CD14-positive monocyte (primary cell): ENCODE measurements around the gene SS18L1. TPM values are rescaled to one million over a fixed set of nuclear protein-coding genes. Genes with fewer than 3 reads are reported as not detected.

Experiments used
- DNase-seq, 3 donors: peaks; one replicate each; pipeline ENCODE4 v3.0.0-alpha.2; 2011 to 2022
- H2AFZ ChIP-seq: 2 replicates; pipeline ENCODE4 v1.6.0; 2012; ENCODE audit warnings: mild to moderate bottlenecking, low read depth, low read length, inconsistent platforms; ENCODE audit not compliant: insufficient read depth, poor library complexity, severe bottlenecking
- H3K27ac ChIP-seq, 2 donors: 1 replicate in 1 of 2; 2 replicates in 1 of 2; pipeline ENCODE4 v1.5.1; 2012 to 2013; ENCODE audit warnings: low read length in 2 of 2, control low read depth in 1 of 2, inconsistent platforms in 1 of 2, low read depth in 1 of 2, mild to moderate bottlenecking in 1 of 2
- H3K27me3 ChIP-seq, 2 donors: one replicate each; pipeline versions ENCODE4 v1.6.0 to v1.6.1; 2011 to 2013; ENCODE audit warnings: low read length in 2 of 2; ENCODE audit not compliant: control insufficient read depth in 2 of 2, insufficient read depth in 2 of 2
- H3K36me3 ChIP-seq, 2 donors: replicated peaks in 1 of 2; 1 replicate in 1 of 2; 2 replicates in 1 of 2; pipeline versions ENCODE4 v1.5.1 to v1.6.1; 2012 to 2013; ENCODE audit warnings: low read length in 2 of 2, control low read depth in 1 of 2, inconsistent platforms in 1 of 2, mild to moderate bottlenecking in 1 of 2; ENCODE audit not compliant: insufficient read depth in 2 of 2, control insufficient read depth in 1 of 2
- H3K4me1 ChIP-seq, 2 donors: 1 replicate in 1 of 2; 2 replicates in 1 of 2; pipeline versions ENCODE4 v1.5.1 to v1.6.1; 2012 to 2013; ENCODE audit warnings: low read length in 2 of 2, control low read depth in 1 of 2, inconsistent platforms in 1 of 2, mild to moderate bottlenecking in 1 of 2, moderate library complexity in 1 of 2; ENCODE audit not compliant: insufficient read depth in 2 of 2, control insufficient read depth in 1 of 2
- H3K4me2 ChIP-seq: replicated peaks from 2 replicates; pipeline ENCODE3; 2012; ENCODE audit warnings: low read length, moderate library complexity, mild to moderate bottlenecking; ENCODE audit not compliant: poor library complexity, severe bottlenecking; ENCODE audit errors: extremely low read depth
- H3K4me3 ChIP-seq, 3 experiments: fragments of 200-600 bp in 1 of 3; sonication (generic) in 1 of 3; replicated peaks in 1 of 3; 1 replicate in 2 of 3; 2 replicates in 1 of 3; pipeline ENCODE4 v1.5.1; 2011 to 2013; ENCODE audit warnings: low read length in 3 of 3, mild to moderate bottlenecking in 3 of 3, control low read depth in 2 of 3, low read depth in 2 of 3, inconsistent platforms in 1 of 3, moderate library complexity in 1 of 3
- H3K79me2 ChIP-seq: 2 replicates; pipeline ENCODE4 v1.6.0; 2012; ENCODE audit warnings: mild to moderate bottlenecking, control low read depth, inconsistent platforms, low read length, moderate library complexity; ENCODE audit not compliant: insufficient read depth
- H3K9ac ChIP-seq: 2 replicates; pipeline ENCODE4 v1.6.0; 2017; ENCODE audit warnings: low read length, mild to moderate bottlenecking; ENCODE audit not compliant: insufficient read depth, poor library complexity, severe bottlenecking
- H3K9me3 ChIP-seq, 2 donors: replicated peaks in 1 of 2; 1 replicate in 1 of 2; 2 replicates in 1 of 2; pipeline versions ENCODE4 v1.5.1 to v1.6.1; 2012 to 2013; ENCODE audit warnings: low read length in 2 of 2, control low read depth in 1 of 2; ENCODE audit not compliant: control insufficient read depth in 1 of 2, insufficient read depth in 1 of 2
- H4K20me1 ChIP-seq: 2 replicates; pipeline ENCODE4 v1.6.0; 2012; ENCODE audit warnings: mild to moderate bottlenecking, low read length, control low read depth, moderate library complexity; ENCODE audit not compliant: insufficient read depth
- H3K27ac Mint-ChIP-seq, 7 donors: one replicate each; pipeline ENCODE4 v1.8.0; 2020; ENCODE audit warnings: mild to moderate bottlenecking in 7 of 7, mixed read lengths in 7 of 7, moderate library complexity in 6 of 7, inconsistent platforms in 2 of 7
- H3K27me3 Mint-ChIP-seq, 3 donors: one replicate each; pipeline ENCODE4 v1.8.0; 2021 to 2022; ENCODE audit warnings: low read depth in 3 of 3, mild to moderate bottlenecking in 3 of 3, mixed read lengths in 3 of 3, moderate library complexity in 3 of 3, inconsistent platforms in 1 of 3
- H3K36me3 Mint-ChIP-seq, 2 donors: one replicate each; pipeline ENCODE4 v1.8.0; 2020; ENCODE audit warnings: mixed read lengths in 2 of 2, inconsistent platforms in 1 of 2, mild to moderate bottlenecking in 1 of 2
- H3K4me1 Mint-ChIP-seq: one replicate; pipeline ENCODE4 v1.8.0; 2020; ENCODE audit warnings: mild to moderate bottlenecking, mixed read lengths
- H3K4me3 Mint-ChIP-seq, 2 donors: one replicate each; pipeline ENCODE4 v1.8.0; 2020; ENCODE audit warnings: mild to moderate bottlenecking in 2 of 2, mixed read lengths in 2 of 2, moderate library complexity in 1 of 2
- H3K9me3 Mint-ChIP-seq, 7 donors: one replicate each; pipeline ENCODE4 v1.8.0; 2020 to 2022; ENCODE audit warnings: mixed read lengths in 7 of 7, mild to moderate bottlenecking in 6 of 7, moderate library complexity in 6 of 7, inconsistent platforms in 2 of 7
- WGBS: methylation state at CpG from one replicate; pipeline ENCODE4 v1.1.5; 2013; ENCODE audit warnings: missing lambda C conversion rate; ENCODE audit not compliant: insufficient coverage; 5-methylcytosine and 5-hydroxymethylcytosine counted together
- intact Hi-C, 2 donors: fragments of 100-400 bp; cut with micrococcal nuclease; formaldehyde crosslinking; loops; one replicate each; pipeline versions ENCODE4 v1.15.0 to v1.15.1; 2023
- polyA plus RNA-seq, 3 donors: library from polyadenylated mRNA; depleted of rRNA in 1 of 3; unstranded in 2 of 3; stranded (reverse) in 1 of 3; fragments of 300-500 nt in 2 of 3; fragments of >200 nt in 1 of 3; fragmentation: Illumina TruSeq in 2 of 3; gene quantifications; 1 replicate in 2 of 3; 2 replicates in 1 of 3; pipeline ENCODE4 v1.2.3, GENCODE V29; 2012 to 2021
- TF ChIP-seq, protein P1 (sequence below): fragments of 200-600 bp; IDR thresholded peaks from one replicate; pipeline ENCODE4 v1.8.0; 2022; ENCODE audit warnings: antibody characterized with exemption, mild to moderate bottlenecking

Gene SS18L1
- polyA plus RNA-seq, 3 donors = 0.75 to 16.5 (median 1.1) TPM

DNA sequence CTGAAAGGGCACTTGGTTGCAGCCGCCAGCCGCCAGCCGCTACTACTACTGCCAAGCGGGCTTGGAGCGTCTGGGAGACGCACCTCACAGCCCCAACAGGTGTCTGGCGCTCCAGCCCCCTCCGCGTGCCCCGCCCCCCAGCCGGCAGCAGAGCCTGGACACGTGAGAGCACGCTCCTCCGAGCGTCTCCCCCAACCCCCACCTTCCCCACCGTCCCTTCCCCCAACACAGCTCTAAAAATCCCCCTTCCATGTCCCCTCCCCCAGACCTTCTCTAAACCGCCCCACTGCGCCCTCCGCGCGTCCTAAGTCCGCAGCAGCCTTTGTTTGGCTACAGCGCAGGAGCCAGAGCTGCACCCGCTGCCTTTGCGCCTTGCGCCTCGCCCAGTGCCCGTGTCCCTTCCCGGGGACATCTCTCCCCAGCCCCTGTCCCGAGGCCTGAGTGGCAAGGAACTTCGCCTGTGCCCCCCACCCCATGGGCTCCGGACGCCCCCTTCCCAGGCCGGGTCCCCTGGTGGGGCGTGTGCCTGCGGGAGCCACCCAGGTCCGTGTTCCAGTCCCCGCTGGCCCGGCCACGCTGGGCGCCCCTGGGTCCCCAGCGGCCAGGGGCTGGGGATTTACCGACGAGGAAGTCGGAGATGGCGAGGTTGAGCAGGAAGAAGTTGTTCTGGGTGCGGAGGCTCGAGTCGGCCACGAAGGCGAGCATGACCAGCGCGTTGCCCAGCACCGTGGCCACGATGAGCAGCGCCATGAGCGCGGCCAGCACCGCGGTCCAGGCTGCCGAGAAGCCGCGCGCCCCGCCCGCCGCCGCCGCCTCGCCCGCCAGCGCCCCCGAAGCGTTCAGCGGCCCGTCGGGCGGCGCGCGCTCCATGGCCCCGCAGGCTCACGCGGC, 75.8 kb downstream of the SS18L1 start:
- H3K9ac ChIP-seq = no peak overlapping the region
- Mint-ChIP-seq H3K4me3 (peak overlapping the region in 1 of 2 donors; percentile 70), H3K4me1 (no peaks in the 10 kb centered on the region), H3K36me3 (no peaks in the 10 kb centered on the region), H3K27ac (no peak overlapping the region), H3K27me3 (peaks cover 30 to 67% (median 51%) of the 10 kb centered on the region in 3 donors), H3K9me3 (peaks cover 0 to 5% (median 1%) of the 10 kb centered on the region in 7 donors)
- intact Hi-C loops = no loop called here
- H3K27me3 ChIP-seq = peaks cover 6 to 43% of the 10 kb centered on the region in 2 donors
- H3K9me3 ChIP-seq = peaks cover 0 to 3% of the 10 kb centered on the region in 2 donors
- H4K20me1 ChIP-seq = no peaks in the 10 kb centered on the region
- no peaks in the 10 kb centered on the region for H3K79me2 ChIP-seq
- H3K4me1 ChIP-seq = no peaks in the 10 kb centered on the region
- 2% methylated on average over 83 of the region's 84 CpGs for WGBS
- DNase-seq = no peak
- no peak overlapping the region for H2AFZ ChIP-seq
- no peaks in the 10 kb centered on the region for H3K36me3 ChIP-seq
- TF ChIP-seq, protein P1, sequence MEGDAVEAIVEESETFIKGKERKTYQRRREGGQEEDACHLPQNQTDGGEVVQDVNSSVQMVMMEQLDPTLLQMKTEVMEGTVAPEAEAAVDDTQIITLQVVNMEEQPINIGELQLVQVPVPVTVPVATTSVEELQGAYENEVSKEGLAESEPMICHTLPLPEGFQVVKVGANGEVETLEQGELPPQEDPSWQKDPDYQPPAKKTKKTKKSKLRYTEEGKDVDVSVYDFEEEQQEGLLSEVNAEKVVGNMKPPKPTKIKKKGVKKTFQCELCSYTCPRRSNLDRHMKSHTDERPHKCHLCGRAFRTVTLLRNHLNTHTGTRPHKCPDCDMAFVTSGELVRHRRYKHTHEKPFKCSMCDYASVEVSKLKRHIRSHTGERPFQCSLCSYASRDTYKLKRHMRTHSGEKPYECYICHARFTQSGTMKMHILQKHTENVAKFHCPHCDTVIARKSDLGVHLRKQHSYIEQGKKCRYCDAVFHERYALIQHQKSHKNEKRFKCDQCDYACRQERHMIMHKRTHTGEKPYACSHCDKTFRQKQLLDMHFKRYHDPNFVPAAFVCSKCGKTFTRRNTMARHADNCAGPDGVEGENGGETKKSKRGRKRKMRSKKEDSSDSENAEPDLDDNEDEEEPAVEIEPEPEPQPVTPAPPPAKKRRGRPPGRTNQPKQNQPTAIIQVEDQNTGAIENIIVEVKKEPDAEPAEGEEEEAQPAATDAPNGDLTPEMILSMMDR = no peak
- H3K27ac ChIP-seq = no peak overlapping the region
- H3K4me3 ChIP-seq = no peak overlapping the region
- no peak overlapping the region for H3K4me2 ChIP-seq

DNA sequence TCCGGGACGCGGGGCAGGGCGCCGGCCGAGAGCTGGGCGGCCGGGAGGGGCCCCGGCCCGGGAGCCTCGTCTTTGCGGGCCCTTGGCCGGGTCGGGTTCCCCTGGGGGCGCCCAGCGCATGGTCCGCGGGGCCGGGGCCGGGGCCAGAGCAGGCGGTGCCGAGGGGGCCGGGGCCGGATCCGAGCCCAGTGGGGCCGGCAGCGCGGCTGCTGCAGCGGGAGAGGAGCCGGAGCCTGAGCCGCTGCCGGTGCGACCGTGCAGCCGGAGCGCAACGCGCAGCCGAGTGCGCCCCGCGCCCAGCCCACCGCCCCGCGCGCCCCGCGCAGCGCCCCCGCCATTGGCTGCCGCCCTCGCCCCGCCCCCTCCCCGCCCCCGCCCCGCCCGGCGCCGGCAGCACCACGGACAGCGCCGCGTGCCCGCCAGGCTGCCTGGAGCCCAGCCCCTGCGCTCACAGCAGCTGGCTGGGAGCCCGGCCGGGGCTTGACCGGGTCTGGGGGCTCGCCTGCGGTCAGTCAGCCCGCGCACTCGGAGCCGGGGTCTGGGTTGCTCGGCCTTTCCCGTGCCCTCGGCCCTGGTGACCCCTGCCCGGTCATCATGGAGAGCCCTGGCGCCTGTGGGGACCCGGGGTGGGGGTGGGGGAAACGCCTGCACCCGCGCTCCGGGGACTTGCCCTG, 76.6 kb downstream of the SS18L1 start, which contains the start of gene HRH3:
Gene HRH3, minus strand, starts transcription at position 287 of the 674 bp plus-strand sequence. CDS start 308 bp downstream, outside the sequence.
- intact Hi-C loops = no loop called here
- Mint-ChIP-seq H3K36me3 (no peaks in the 10 kb centered on the region), H3K27ac (no peak within 1 kb of the TSS), H3K4me1 (no peaks in the 10 kb centered on the region), H3K4me3 (peak within 1 kb of the TSS in 1 of 2 donors; percentile 86), H3K9me3 (peaks cover 0 to 5% (median 1%) of the 10 kb centered on the region in 7 donors), H3K27me3 (peaks cover 32 to 67% (median 54%) of the 10 kb centered on the region in 3 donors)
- H3K36me3 ChIP-seq = no peaks in the 10 kb centered on the region
- H3K9ac ChIP-seq = no peak within 1 kb of the TSS
- H3K4me2 ChIP-seq = no peak within 1 kb of the TSS
- no peaks in the 10 kb centered on the region for H3K4me1 ChIP-seq
- H4K20me1 ChIP-seq = no peaks in the 10 kb centered on the region
- no peak within 1 kb of the TSS for H3K27ac ChIP-seq
- TF ChIP-seq, protein P1 = no peak
- H3K79me2 ChIP-seq = no peaks in the 10 kb centered on the region
- WGBS = under 1% methylated on average over 78 of the region's 84 CpGs
- no peak for DNase-seq
- no peak within 1 kb of the TSS for H3K4me3 ChIP-seq
- H3K9me3 ChIP-seq = peaks cover 0 to 3% of the 10 kb centered on the region in 2 donors
- no peak within 1 kb of the TSS for H2AFZ ChIP-seq
- H3K27me3 ChIP-seq = peaks cover 6 to 43% of the 10 kb centered on the region in 2 donors
